HepG2 (cell line): ENCODE data around the gene MRPS17. TPM values are rescaled to one million over a fixed set of nuclear protein-coding genes. Genes with fewer than 3 reads are reported as not detected.
A peak's percentile ranks its signal among the peaks of the same experiment; 100 is the strongest.

Experiments used
- ATAC-seq: fragments of 200-7000 bp; cut with Tn5 transposase; 3 replicates; pipeline ENCODE4 v1.9.1; 2020; ENCODE audit warnings: mild to moderate bottlenecking, moderate library complexity
- BruUV-seq: library from RNA; stranded (reverse); fragments of 400-500 nt; replicated peaks from 2 replicates; lab custom pipeline; 2021; lab: Mats Ljungman, UMichigan
- CTCF ChIA-PET: fragments of 300-600 bp; formaldehyde crosslinking; extraction: SDS; loops from one replicate; lab custom pipeline; 2021; ENCODE audit warnings: low total read pairs, inconsistent platforms, low intra/inter-chr PET ratio; lab: Yijun Ruan, JAX
- POLR2A ChIA-PET: fragments of 350-600 bp; sonication (Branson Sonifier 250); formaldehyde crosslinking; loops from one replicate; lab custom pipeline; 2020; ENCODE audit warnings: antibody characterized with exemption, inconsistent platforms; lab: Yijun Ruan, JAX
- DNase-seq: peaks from one replicate; pipeline ENCODE4 v3.0.0-alpha.2; 2015; ENCODE audit warnings: low spot score
- FAIRE-seq: peaks from 3 replicates; lab custom pipeline; 2011; peaks lifted over from hg19 to GRCh38; lab: Jason Lieb, UNC
- H2AFZ ChIP-seq: one replicate; pipeline ENCODE4 v1.6.1; 2011; ENCODE audit warnings: low read length, inconsistent platforms
- H3K27ac ChIP-seq: fragments of 300-600 bp; 3 replicates; pipeline ENCODE4 v1.8.0; 2011; ENCODE audit warnings: mixed run types, mild to moderate bottlenecking, mixed read lengths, low read length, inconsistent platforms; ENCODE audit not compliant: insufficient read depth; ENCODE audit errors: extremely low read length
- H3K27me3 ChIP-seq, 2 experiments: fragments of 200-600 bp in 1 of 2; 2 replicates in 1 of 2; 3 replicates in 1 of 2; pipeline versions ENCODE4 v1.6.0 to v1.8.0; 2011; ENCODE audit warnings: low read length in 2 of 2, mild to moderate bottlenecking in 2 of 2, moderate library complexity in 2 of 2, inconsistent platforms in 1 of 2; ENCODE audit not compliant: insufficient read depth in 2 of 2, control insufficient read depth in 1 of 2
- H3K36me3 ChIP-seq, 2 experiments: fragments of 200-600 bp in 1 of 2; replicated peaks in 1 of 2; 2 replicates in 1 of 2; 3 replicates in 1 of 2; pipeline versions ENCODE4 v1.5.1 to v1.8.0; 2011; ENCODE audit warnings: low read length in 2 of 2, inconsistent platforms in 1 of 2; ENCODE audit not compliant: insufficient read depth in 2 of 2, control insufficient read depth in 1 of 2
- H3K4me1 ChIP-seq: 2 replicates; pipeline ENCODE4 v1.5.1; 2012; ENCODE audit warnings: low read length, inconsistent platforms; ENCODE audit not compliant: insufficient read depth
- H3K4me2 ChIP-seq: 2 replicates; pipeline ENCODE4 v1.6.0; 2011; ENCODE audit warnings: low read depth, low read length, inconsistent platforms
- H3K4me3 ChIP-seq, 3 experiments: fragments of 200-600 bp in 1 of 3; sonication (generic), shearing (Covaris generic) in 1 of 3; replicated peaks in 1 of 3; 2 replicates each; pipeline ENCODE4 v1.5.1; 2011 to 2016; ENCODE audit warnings: low read length in 3 of 3, inconsistent platforms in 2 of 3, low read depth in 2 of 3, mild to moderate bottlenecking in 2 of 3, control low read depth in 1 of 3, mixed read lengths in 1 of 3; ENCODE audit not compliant: insufficient read depth in 1 of 3
- H3K79me2 ChIP-seq: one replicate; pipeline ENCODE4 v1.6.1; 2011; ENCODE audit warnings: low read length, inconsistent platforms; ENCODE audit not compliant: insufficient read depth
- H3K9ac ChIP-seq: 2 replicates; pipeline ENCODE4 v1.6.0; 2011; ENCODE audit warnings: mild to moderate bottlenecking, low read depth, low read length, inconsistent platforms; ENCODE audit not compliant: insufficient read depth
- H3K9me3 ChIP-seq: 2 replicates; pipeline ENCODE4 v1.5.1; 2012; ENCODE audit warnings: mild to moderate bottlenecking, low read length
- H4K20me1 ChIP-seq: 2 replicates; pipeline ENCODE4 v1.6.0; 2011; ENCODE audit warnings: inconsistent platforms, mild to moderate bottlenecking, low read length, moderate library complexity; ENCODE audit not compliant: insufficient read depth
- MAFF ChIP-seq: IDR thresholded peaks from 2 replicates; pipeline ENCODE4 v1.6.1; 2011; ENCODE audit warnings: low read depth, low read length, improper control_type of control experiment
- MAFK ChIP-seq, 2 experiments: IDR thresholded peaks in 1 of 2; conservative IDR thresholded peaks in 1 of 2; 2 replicates each; pipeline ENCODE4 v1.6.1; 2011; ENCODE audit warnings: improper control_type of control experiment in 2 of 2, low read length in 2 of 2
- MED13 ChIP-seq: sonication (generic); formaldehyde crosslinking; IDR thresholded peaks from 2 replicates; pipeline ENCODE4 v1.5.0; 2020; ENCODE audit warnings: missing genetic modification reagents
- NFE2L2 ChIP-seq: fragments of 150-350 bp; IDR thresholded peaks from 2 replicates; pipeline ENCODE4 v1.6.1; 2014; ENCODE audit warnings: low read length
- PLSCR1 ChIP-seq: sonication (generic); formaldehyde crosslinking; IDR thresholded peaks from 2 replicates; pipeline ENCODE4 v1.5.0; 2020; ENCODE audit warnings: missing genetic modification reagents, mild to moderate bottlenecking, borderline replicate concordance
- REXO4 ChIP-seq: sonication (generic); formaldehyde crosslinking; IDR thresholded peaks from 2 replicates; pipeline ENCODE4 v1.8.0; 2022; ENCODE audit warnings: missing genetic modification reagents, mild to moderate bottlenecking, borderline replicate concordance
- TFAP4 ChIP-seq: sonication (generic); IDR thresholded peaks from 2 replicates; pipeline ENCODE4 v1.6.1; 2016; ENCODE audit warnings: low read depth, borderline replicate concordance
- WGBS: methylation state at CpG from one replicate; pipeline ENCODE4 v1.1.6; 2017; ENCODE audit warnings: low lambda C conversion rate; 5-methylcytosine and 5-hydroxymethylcytosine counted together
- in situ Hi-C: cut with HindIII; loops from 2 replicates; pipeline ENCODE4 v1.10.0; 2017; ENCODE audit warnings: low pct_unique_long_range_greater_than_20kb; ENCODE audit not compliant: extremely low pct_ligation_motif_present
- intact Hi-C: fragments of 100-400 bp; cut with micrococcal nuclease; formaldehyde crosslinking; loops from one replicate; pipeline ENCODE4 v1.10.0; 2022; ENCODE audit not compliant: unreplicated experiment
- polyA plus RNA-seq, 8 experiments: library from polyadenylated mRNA; depleted of rRNA in 3 of 8; stranded (reverse) in 7 of 8; unstranded in 1 of 8; fragments of >200 nt; fragmentation: Illumina TruSeq in 4 of 8; extraction: Trizol in 4 of 8; gene quantifications; 2 replicates each; pipeline versions ENCODE4 v1.2.1 to v1.2.3, GENCODE V29; 2011 to 2016; ENCODE audit warnings: low read depth in 4 of 8, missing spikeins in 1 of 8, mixed read lengths in 1 of 8; ENCODE audit not compliant: insufficient read depth in 1 of 8
- total RNA-seq, 5 experiments: library from RNA; depleted of rRNA; stranded (reverse); fragments of >200 nt; fragmentation: Illumina TruSeq; extraction: Trizol; gene quantifications; 2 replicates each; pipeline ENCODE4 v1.2.3, GENCODE V29; 2016; ENCODE audit warnings: low read depth in 1 of 5

MRPS17 gene
- total and polyA plus RNA-seq, 2 of the 13 experiments (the other 11 are each of a cell fraction or from before 2014, with no cell fraction given), result 14.9 to 31.3 TPM

GRCh38 chr7:55903985-55904759 is 47.5 kb upstream of the MRPS17 start (continued):
- no peak for TF ChIP-seq PLSCR1 (CRISPR knock-in tag)
- no peak for TF ChIP-seq REXO4 (CRISPR knock-in tag)
- TF ChIP-seq MED13 (CRISPR knock-in tag), result no peak

- Histone ChIP-seq H3K9me3 (no peaks in the 10 kb centered on the region), H3K27ac (no peak overlapping the region), H3K27me3 (no peaks in the 10 kb centered on the region), H3K36me3 (no peaks in the 10 kb centered on the region; a peak in 1 of 5 replicates), H3K9ac (no peak overlapping the region), H3K4me2 (no peak overlapping the region), H2AFZ (no peak overlapping the region), H3K4me1 (no peaks in the 10 kb centered on the region), H3K79me2 (no peaks in the 10 kb centered on the region), H4K20me1 (no peaks in the 10 kb centered on the region), H3K4me3 (no peak overlapping the region)
- in situ Hi-C loops, result no loop called here
- ChIA-PET CTCF (no interaction called here), POLR2A (no interaction called here)
- BruUV-seq, result no TSS peak
- intact Hi-C loops, result no loop called here
- WGBS, result 84% methylated on average over 3 of the region's 3 CpGs
- FAIRE-seq, result no peak
- TF ChIP-seq TFAP4 (no peak), NFE2L2 (peak; percentile 41; the same call in 1 of the 2 replicates), MAFK (conservative IDR thresholded peaks at IDR 0.05 in 1 of 2, IDR thresholded peaks at IDR 0.05 in 1 of 2; ENCODE audit: low read length in 2 of 2) (peak; percentile 39 to 52), MED13 (CRISPR knock-in tag) (no peak), MAFF (0 out of 2 replicates have a peak, but pooled peaks have one; percentile 13)
- ATAC-seq, result no peak
- no peak for DNase-seq
Measured at GRCh38 chr7:55912748-55913158, 38.9 kb upstream of the MRPS17 start.
